ENCODE data around the gene TMEM260.
"Not testable (repeated sequence)": the region's sequence is repeated elsewhere in the genome, so short reads cannot be mapped to it uniquely, and the experiment has no call there.

Gene TMEM260

DNA sequence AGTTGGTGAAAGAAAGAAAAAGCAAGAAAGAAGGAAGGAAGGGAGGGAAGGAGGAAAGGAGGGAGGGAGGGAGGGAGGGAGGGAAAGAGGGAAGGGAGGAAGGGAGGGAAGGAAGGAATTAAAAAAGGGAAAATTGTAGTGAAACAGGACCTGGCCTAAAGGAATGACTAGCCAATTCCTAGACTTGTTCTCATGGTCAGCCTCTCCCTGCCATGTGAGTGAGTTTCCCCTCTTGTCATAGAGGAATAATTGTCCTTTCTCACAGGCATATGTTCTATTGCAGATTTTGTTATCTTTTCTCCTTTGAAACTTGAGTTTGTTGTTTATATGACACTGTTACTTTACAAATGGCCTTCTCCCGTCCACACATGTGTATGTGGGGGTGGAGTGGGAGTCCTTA is 81.9 kb downstream of the TMEM260 start:
- no peak overlapping the region for H3K4me3 ChIP-seq (ENCODE audit: low read depth, low read length)
- DNase-seq (ENCODE audit: low read depth): no peak
- TF ChIP-seq, protein P1, sequence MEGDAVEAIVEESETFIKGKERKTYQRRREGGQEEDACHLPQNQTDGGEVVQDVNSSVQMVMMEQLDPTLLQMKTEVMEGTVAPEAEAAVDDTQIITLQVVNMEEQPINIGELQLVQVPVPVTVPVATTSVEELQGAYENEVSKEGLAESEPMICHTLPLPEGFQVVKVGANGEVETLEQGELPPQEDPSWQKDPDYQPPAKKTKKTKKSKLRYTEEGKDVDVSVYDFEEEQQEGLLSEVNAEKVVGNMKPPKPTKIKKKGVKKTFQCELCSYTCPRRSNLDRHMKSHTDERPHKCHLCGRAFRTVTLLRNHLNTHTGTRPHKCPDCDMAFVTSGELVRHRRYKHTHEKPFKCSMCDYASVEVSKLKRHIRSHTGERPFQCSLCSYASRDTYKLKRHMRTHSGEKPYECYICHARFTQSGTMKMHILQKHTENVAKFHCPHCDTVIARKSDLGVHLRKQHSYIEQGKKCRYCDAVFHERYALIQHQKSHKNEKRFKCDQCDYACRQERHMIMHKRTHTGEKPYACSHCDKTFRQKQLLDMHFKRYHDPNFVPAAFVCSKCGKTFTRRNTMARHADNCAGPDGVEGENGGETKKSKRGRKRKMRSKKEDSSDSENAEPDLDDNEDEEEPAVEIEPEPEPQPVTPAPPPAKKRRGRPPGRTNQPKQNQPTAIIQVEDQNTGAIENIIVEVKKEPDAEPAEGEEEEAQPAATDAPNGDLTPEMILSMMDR (IDR thresholded peaks at IDR 0.05; ENCODE audit: control insufficient read depth, extremely low read depth, insufficient read depth): no peak

- TF ChIP-seq, protein P1 (IDR thresholded peaks at IDR 0.05; ENCODE audit: control insufficient read depth, extremely low read depth, insufficient read depth): no peak
- DNase-seq (ENCODE audit: low read depth): no peak
- H3K4me3 ChIP-seq (ENCODE audit: low read depth, low read length): no peak overlapping the region
These were observed 85.3 kb downstream of the TMEM260 start for GRCh38 chr14:56664811-56665421.

- no peak for DNase-seq (ENCODE audit: low read depth)
These were observed 86.7 kb downstream of the TMEM260 start for GRCh38 chr14:56666294-56666693.

GRCh38 chr14:56666716-56667115 is 87.1 kb downstream of the TMEM260 start:
- H3K4me3 ChIP-seq (ENCODE audit: low read depth, low read length): no peak overlapping the region
- no peak for DNase-seq (ENCODE audit: low read depth)
- TF ChIP-seq, protein P1 (IDR thresholded peaks at IDR 0.05; ENCODE audit: control insufficient read depth, extremely low read depth, insufficient read depth): no peak

More at GRCh38 chr14:56666294-56666693, 86.7 kb downstream of the TMEM260 start:
- TF ChIP-seq, protein P1 (IDR thresholded peaks at IDR 0.05; ENCODE audit: control insufficient read depth, extremely low read depth, insufficient read depth): no peak
- no peak overlapping the region for H3K4me3 ChIP-seq (ENCODE audit: low read depth, low read length)

GRCh38 chr14:56667290-56667689 is 87.7 kb downstream of the TMEM260 start:
- not testable (repeated sequence) for H3K4me3 ChIP-seq (ENCODE audit: low read depth, low read length); DNase-seq (ENCODE audit: low read depth)

DNA sequence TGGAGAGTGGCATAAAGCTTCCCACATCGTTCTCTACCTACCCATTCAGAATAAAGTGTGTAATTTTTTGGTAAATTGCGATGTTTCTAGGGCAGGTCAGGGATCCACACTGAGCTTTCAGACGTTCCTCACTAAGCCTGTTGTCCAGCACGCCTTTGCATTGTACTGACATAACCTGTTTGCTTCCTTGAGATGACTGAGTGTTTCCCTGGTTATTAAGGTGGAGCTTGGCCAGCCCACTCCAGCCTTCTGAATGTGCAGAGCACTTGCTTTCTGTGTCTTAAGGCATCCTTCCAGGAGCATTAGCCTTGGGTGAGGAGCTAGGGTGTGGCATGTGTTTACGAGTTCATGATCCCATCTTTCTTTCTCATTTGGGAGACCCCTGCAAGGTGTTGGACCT is 96.4 kb downstream of the TMEM260 start:
- TF ChIP-seq, protein P1 (IDR thresholded peaks at IDR 0.05; ENCODE audit: control insufficient read depth, extremely low read depth, insufficient read depth): no peak
- H3K4me3 ChIP-seq (ENCODE audit: low read depth, low read length): no peak overlapping the region
- DNase-seq (ENCODE audit: low read depth): no peak

DNA sequence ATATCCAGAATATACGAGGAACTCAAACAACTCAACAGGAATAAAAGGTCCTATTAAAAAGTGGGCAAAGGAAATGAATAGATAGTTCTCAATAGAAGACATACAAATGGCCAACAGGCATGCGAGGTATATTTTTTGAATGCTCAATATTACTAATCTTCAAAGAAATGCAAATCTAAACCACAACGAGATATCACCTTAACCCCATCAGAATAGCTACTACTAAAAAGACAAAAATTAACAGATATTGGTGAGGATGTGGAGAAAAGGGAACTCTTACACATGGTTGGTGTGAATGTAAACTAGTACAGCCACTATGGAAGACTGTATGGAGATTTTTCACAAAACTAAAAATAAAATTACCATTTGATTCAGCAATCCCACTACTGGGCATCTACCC is 99.2 kb downstream of the TMEM260 start:
- TF ChIP-seq, protein P1 (IDR thresholded peaks at IDR 0.05; ENCODE audit: control insufficient read depth, extremely low read depth, insufficient read depth): no peak
- DNase-seq (ENCODE audit: low read depth): no peak
- no peak overlapping the region for H3K4me3 ChIP-seq (ENCODE audit: low read depth, low read length)

All from LNCaP clone FGC (cell line).